GM21717 (cell line): ENCODE measurements around the gene KIAA0825.

ENCODE experiments used
- ATAC-seq: cut with Tn5 transposase; IDR thresholded peaks from one replicate; pipeline ENCODE4 v1.9.1; 2021; ENCODE audit warnings: mild to moderate bottlenecking, moderate library complexity; ENCODE audit not compliant: unreplicated experiment

The KIAA0825 gene

GRCh38 chr5:94263068-94263467 is 355.3 kb downstream of the KIAA0825 start:
- ATAC-seq: peak; percentile 68

DNA sequence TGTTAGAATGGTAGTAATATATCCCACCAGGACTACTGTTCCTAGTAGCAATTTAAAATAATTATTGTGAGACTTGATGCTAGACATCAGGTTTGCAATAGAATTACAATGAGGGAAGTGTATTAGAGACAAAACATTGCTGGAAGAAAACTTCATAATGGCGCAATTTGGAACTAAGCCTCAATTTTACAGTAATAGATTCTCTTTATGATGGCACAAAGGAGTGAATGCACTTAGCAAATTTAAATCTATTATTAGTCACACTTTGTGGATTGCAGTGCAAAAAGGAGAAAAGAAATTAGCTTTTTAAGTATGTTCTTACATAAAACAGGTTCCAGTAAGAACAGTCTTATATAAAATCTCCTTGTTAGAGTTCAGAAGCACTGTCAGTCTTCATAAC is 358.3 kb downstream of the KIAA0825 start:
- ATAC-seq: no peak

DNA sequence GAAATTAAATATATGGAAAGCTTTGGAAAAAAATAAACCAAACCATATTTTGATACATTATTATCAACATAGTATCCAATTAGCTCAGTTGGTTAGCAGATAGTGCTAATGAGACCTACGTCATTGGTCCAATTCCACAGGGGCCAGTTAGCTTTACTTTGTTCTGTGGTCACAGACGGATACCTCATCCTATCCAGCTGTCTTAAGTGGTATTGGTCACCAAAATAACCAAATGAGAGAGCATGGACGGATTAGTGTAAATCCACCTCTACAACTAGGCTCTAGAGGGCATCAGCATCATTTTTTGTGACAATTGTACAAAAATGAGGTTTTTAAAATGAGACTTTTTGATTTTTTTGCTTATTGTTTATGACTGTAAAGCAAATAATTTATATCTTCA is 364.2 kb downstream of the KIAA0825 start:
- no peak for ATAC-seq

DNA sequence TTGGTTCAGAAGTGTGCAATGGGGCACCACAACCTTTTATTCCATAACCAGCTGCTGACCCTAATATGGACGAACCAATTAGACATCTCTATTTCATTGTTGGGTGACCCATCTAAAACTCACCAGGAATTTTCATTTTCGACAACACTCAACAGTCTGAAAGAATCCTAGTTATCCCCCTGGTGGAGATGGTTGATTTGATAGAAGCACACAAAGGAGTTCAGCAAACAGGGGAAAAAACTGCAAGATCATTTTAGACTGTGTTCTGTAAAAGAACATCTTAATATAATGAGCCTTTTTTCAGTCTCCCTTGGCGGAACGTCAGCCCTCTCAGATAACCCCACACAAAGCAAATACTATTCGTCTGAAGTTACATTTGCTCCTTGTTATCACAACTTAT is 367.4 kb downstream of the KIAA0825 start:
- no peak for ATAC-seq

GRCh38 chr5:94249430-94249829 is 369.0 kb downstream of the KIAA0825 start:
- no peak for ATAC-seq

DNA sequence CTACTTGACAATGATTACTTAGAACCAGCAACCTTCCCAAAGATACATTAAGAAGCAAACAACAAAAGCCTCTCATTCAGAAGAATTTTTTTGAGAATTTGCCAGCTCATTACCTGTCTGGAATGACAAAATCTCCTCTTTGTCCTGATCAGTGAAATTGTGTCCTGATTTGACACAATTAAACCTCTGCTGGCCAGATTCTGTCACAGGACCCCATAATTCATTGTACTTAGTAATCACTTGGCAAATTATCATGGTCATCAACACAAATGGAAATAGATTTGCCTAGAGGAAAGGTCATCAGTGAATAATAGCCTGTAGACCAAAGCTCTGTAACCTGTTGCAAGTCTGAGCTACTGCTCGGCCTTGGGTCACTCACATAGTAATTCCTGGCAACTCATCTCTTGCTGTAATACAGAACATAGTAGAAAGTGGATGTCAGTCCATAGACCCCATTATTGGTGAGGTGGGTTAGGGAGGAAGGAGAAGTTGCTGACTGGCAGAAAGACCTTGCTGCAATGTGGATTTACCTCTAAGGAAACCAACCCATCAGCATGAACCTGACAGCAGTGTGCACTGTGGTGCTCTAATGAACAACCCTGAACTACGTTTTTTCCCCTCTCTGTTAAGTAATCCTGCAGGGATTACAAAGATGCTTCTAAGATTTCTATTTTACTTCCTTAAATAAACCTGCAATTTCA is 370.1 kb downstream of the KIAA0825 start:
- ATAC-seq: no peak

DNA sequence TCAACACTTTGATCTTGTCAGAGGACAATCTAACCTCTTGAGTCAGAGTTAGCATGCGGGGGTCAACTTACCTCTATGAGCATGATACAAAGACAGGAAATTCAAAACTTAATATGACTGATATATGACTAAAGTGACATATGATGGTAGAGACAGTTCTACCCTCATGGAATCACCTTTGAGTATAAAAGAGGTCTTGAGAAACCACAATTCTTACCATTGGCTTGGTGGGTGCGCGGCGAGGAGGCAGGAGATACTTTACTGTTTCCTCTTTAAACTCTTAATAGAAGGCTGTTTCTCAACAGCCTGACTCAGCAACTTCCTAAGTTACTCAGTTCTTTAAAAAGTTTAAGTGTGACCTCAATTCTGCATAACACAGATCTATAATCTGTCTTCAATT is 372.8 kb downstream of the KIAA0825 start:
- no peak for ATAC-seq

DNA sequence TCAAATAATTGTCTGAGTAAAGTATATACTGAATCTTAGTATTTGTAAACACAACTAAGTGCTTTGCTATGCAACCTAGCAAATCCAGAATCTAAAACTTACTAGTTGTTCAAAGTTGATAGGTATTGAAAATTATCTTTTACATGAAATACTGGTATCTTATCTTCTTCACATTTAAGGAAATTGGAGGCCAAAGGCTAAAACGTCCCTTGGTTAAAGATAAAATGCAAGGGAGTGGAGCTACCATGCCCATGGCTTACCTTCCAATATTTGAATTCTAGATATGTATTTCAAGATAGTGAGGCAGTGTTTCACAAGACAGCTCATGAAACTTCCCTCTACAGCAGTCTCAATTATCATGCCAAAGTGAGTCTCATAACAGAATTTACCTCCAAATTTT is 373.5 kb downstream of the KIAA0825 start:
- ATAC-seq: no peak

GRCh38 chr5:94243612-94244011 is 374.8 kb downstream of the KIAA0825 start:
- no peak for ATAC-seq

DNA sequence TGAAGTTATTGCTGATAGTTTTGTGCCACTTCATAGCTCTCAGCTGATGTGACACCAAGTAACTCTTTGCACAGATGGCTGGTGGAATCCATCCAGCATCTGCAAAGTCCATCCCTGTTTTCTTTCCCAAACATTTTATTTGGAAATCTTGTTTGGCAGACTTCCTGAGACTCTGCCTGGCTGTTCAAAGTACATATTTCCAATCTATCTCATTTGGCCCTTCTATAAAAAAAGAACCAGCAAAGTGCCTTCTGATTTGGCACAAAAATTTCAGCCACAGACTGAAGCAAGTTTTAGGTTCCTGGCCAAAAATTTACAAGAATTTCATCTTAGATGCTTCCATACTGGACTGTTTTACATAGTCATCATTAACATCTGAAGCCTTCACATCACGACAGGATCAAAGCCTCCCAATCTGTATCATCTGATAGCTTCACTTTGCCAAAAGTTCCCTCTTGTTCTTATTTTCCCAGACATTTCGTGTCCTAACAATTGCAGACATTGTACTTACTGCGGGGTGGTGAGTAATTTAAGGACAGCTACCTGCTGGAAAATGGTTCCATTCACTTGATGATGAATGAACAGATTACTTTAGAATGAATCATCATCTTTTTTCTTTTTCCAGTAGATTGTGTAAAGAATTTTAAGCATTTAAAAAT is 377.3 kb downstream of the KIAA0825 start:
- ATAC-seq: no peak

DNA sequence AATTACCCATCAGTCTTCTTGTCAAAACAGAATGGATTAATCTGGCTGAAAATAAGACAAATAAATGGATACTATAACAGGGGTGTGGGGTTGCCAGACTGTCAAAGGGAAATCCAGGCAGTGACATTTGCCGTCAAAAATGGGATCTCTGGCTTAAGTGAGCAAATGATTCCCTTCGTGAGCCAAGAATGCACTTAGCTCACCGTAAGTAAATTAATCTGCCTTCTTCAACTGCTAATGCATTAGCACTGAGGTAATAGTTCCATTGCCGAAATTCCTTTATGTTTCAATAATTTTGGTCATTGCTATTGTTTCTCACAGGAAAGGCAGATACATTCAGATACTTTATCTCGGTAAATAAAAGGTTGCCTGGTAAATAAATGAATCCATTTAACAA is 377.8 kb downstream of the KIAA0825 start:
- no peak for ATAC-seq

GRCh38 chr5:94240134-94240533 is 378.3 kb downstream of the KIAA0825 start:
- ATAC-seq: no peak

DNA sequence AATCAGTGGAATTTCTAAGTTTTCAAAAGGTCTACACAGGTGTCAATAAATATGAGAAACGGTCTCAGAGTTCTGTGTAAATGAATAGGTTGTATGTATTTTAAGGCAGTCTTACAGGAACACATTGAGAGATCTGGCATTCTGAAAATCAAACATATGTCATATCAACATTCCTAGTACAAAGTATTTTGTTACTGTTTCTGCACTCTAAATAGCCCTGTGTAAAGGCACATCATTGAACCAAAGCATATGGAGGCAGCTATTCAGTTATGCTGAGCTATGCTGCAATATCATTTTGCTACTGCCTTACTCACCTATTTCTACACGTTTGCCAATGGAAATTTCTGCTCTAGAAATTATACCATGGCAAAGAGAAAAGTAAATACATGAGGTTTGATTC is 379.1 kb downstream of the KIAA0825 start:
- ATAC-seq: no peak

DNA sequence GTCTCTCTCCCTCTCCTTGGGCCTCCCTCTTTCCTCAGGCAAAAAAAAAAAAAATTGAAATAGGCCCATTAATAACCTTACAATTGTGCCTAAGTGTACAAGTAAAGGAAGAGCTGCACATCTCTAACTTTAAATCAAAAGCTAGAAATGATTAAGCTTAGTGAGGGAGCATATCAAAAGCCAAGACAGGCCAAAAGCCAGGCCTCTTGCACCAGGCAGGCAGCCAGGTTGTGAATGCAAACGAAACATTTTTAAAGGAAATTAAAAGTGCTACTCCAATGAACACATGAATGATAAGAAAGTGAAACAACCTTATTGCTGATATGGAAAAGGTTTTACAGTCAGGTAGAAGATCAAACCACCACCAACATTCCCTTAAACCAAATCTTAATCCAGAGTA is 383.4 kb downstream of the KIAA0825 start:
- no peak for ATAC-seq

- ATAC-seq: no peak
Observed at GRCh38 chr5:94228791-94229190, 389.6 kb downstream of the KIAA0825 start.

- peak; percentile 46 for ATAC-seq
Observed at GRCh38 chr5:94223235-94223634, 395.2 kb downstream of the KIAA0825 start.

- no peak for ATAC-seq
Observed at GRCh38 chr5:94218374-94218773, 400.0 kb downstream of the KIAA0825 start.

- no peak for ATAC-seq
Observed at GRCh38 chr5:94217745-94218144, 400.7 kb downstream of the KIAA0825 start.

- no peak for ATAC-seq
Observed at GRCh38 chr5:94217216-94217615, 401.2 kb downstream of the KIAA0825 start.

GRCh38 chr5:94212476-94212875 is 405.9 kb downstream of the KIAA0825 start:
- ATAC-seq: no peak

DNA sequence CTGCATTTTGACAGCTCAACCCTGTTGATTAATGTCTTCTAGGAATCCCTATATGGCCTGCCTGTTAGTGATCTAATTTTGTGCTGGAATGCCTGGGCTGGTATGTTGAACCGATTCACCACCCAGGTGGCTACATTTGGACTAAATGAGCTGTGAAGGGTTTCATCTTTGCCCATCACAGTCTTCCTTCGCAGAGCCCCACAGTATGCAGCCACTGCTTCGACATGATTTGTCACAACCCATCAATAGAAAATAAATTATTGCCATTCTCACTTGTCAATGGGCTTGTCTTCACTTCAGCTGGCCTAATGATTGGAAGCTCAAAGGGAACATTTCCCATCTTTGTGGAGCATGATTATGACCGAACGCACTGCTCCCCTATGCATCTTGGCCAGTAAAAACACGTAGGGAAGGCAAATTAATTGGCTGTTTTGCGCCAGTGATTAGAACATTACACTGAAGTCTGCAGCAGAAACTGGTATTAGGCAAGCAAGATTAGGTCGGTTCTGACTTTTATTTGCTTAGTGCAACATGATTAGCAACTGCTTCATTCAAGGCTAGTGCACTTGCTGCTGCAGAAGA is 408.5 kb downstream of the KIAA0825 start:
- ATAC-seq: no peak

DNA sequence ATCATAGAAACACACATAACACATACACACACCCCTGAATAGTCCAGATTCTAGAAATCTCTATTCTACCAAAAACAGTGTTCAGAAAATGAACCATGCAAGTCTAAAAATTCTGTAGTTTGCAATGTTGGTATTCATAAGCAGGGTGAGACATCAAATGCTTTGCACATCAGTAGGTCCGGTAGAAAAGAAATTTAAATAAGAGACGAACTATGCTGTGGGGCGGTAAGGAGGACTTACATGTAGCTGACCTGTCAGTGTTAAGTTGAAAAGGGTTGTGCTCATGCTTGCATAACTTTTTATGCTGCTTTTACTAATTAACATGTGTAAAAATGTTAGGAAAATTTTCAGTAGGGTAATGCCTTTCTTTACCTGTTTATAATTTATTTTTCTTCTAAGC is 409.1 kb downstream of the KIAA0825 start:
- no peak for ATAC-seq
